Measurements from ENCODE around the gene STKLD1.

STKLD1 gene

DNA sequence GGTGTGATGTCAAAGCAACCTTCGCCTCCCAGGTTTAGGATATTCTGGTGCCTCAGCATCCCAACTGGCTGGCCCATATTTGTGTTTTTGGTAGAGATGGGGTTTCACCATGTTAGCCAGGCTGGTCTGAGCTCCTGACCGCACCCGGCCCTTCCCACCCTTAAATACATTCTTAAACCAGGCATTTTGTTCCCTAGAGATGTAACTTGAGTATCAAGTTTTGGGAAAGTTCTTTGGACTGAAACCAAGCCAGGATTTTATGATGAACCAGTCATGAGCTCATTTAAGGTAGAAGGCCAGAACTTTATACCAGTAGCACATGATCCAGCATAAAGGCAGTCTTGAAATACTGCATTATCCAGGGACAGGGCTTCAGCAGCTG lies 24.6 kb upstream of the STKLD1 start:
- H3K27ac ChIP-seq (replicated peaks; ENCODE audit: low read length), result no peak overlapping the region
- no peak overlapping the region for H3K9ac ChIP-seq (ENCODE audit: low read depth, low read length, poor library complexity)
- H3K4me2 ChIP-seq (ENCODE audit: insufficient read depth, low read length, poor library complexity, severe bottlenecking), result no peak overlapping the region
- H3K4me1 ChIP-seq (ENCODE audit: control insufficient read depth in 2 of 2, insufficient read depth in 1 of 2, low read depth in 1 of 2, low read length in 2 of 2), result peaks cover 4 to 17% of the 10 kb centered on the region in 2 donors
- no peak overlapping the region for H2AK5ac ChIP-seq (ENCODE audit: low read depth, low read length)
- no peak overlapping the region for H2AFZ ChIP-seq (ENCODE audit: low read length)
- H3K18ac ChIP-seq (ENCODE audit: low read length), result no peak overlapping the region
- H2BK12ac ChIP-seq (ENCODE audit: low read length), result no peak overlapping the region
- peaks cover 13% of the 10 kb centered on the region for H3K79me1 ChIP-seq (ENCODE audit: low read depth, low read length)
- no peak overlapping the region for H3K4ac ChIP-seq (ENCODE audit: low read length)
- peaks cover 42 to 60% of the 10 kb centered on the region in 2 donors for H3K36me3 ChIP-seq (replicated peaks in 1 of 2; ENCODE audit: control insufficient read depth in 2 of 2, insufficient read depth in 2 of 2, low read length in 2 of 2)
- peak overlapping the region; percentile 4 for H3K23ac ChIP-seq (ENCODE audit: low read depth, low read length, poor library complexity)
- H4K8ac ChIP-seq (ENCODE audit: low read depth, low read length), result no peak overlapping the region
- no peak overlapping the region for H3K4me3 ChIP-seq (ENCODE audit: low read length in 2 of 2)
- WGBS, 2 donors (ENCODE audit: extremely low coverage in 2 of 2, insufficient read length in 2 of 2, insufficient replicate concordance in 1 of 2), result no CpG with 5 or more reads among the region's 3 CpGs
- H3K14ac ChIP-seq (ENCODE audit: low read length), result no peak overlapping the region
- H3K27me3 ChIP-seq (ENCODE audit: control insufficient read depth in 3 of 3, insufficient read depth in 3 of 3, low read depth in 1 of 3, low read length in 3 of 3), result no peaks in the 10 kb centered on the region
- H2BK5ac ChIP-seq (ENCODE audit: low read length), result no peak overlapping the region
- no peak overlapping the region for H2BK15ac ChIP-seq (ENCODE audit: low read length)
- no peak overlapping the region for H4K91ac ChIP-seq (ENCODE audit: low read depth, low read length, poor library complexity)
- peaks cover 0 to 5% of the 10 kb centered on the region in 2 donors for H3K9me3 ChIP-seq (replicated peaks in 1 of 2; ENCODE audit: control insufficient read depth in 2 of 2, insufficient read depth in 1 of 2, low read depth in 1 of 2, low read length in 2 of 2)
- no peak overlapping the region for H2BK120ac ChIP-seq (ENCODE audit: low read depth, low read length)
- DNase-seq (ENCODE audit: low spot score), result no peak

GRCh38 chr9:133351908-133352634 lies 24.1 kb upstream of the STKLD1 start:
- Histone ChIP-seq H3K9me3 (replicated peaks in 1 of 2; ENCODE audit: control insufficient read depth in 2 of 2, insufficient read depth in 1 of 2, low read depth in 1 of 2, low read length in 2 of 2) (peaks cover 0 to 5% of the 10 kb centered on the region in 2 donors), H3K27ac (replicated peaks; ENCODE audit: low read length) (no peak overlapping the region), H3K4me3 (ENCODE audit: low read length in 2 of 2) (no peak overlapping the region), H3K18ac (ENCODE audit: low read length) (no peak overlapping the region), H2AFZ (ENCODE audit: low read length) (no peak overlapping the region), H2BK120ac (ENCODE audit: low read depth, low read length) (no peak overlapping the region), H3K23ac (ENCODE audit: low read depth, low read length, poor library complexity) (peak overlapping the region; percentile 4), H3K4me2 (ENCODE audit: insufficient read depth, low read length, poor library complexity, severe bottlenecking) (no peak overlapping the region), H3K14ac (ENCODE audit: low read length) (no peak overlapping the region), H2BK15ac (ENCODE audit: low read length) (no peak overlapping the region), H2BK12ac (ENCODE audit: low read length) (no peak overlapping the region), H4K8ac (ENCODE audit: low read depth, low read length) (no peak overlapping the region), H2BK5ac (ENCODE audit: low read length) (no peak overlapping the region), H3K27me3 (ENCODE audit: control insufficient read depth in 3 of 3, insufficient read depth in 3 of 3, low read depth in 1 of 3, low read length in 3 of 3) (no peaks in the 10 kb centered on the region), H3K4me1 (ENCODE audit: control insufficient read depth in 2 of 2, insufficient read depth in 1 of 2, low read depth in 1 of 2, low read length in 2 of 2) (peaks cover 4 to 14% of the 10 kb centered on the region in 2 donors), H2AK5ac (ENCODE audit: low read depth, low read length) (no peak overlapping the region), H4K91ac (ENCODE audit: low read depth, low read length, poor library complexity) (no peak overlapping the region), H3K9ac (ENCODE audit: low read depth, low read length, poor library complexity) (no peak overlapping the region), H3K4ac (ENCODE audit: low read length) (no peak overlapping the region), H3K36me3 (replicated peaks in 1 of 2; ENCODE audit: control insufficient read depth in 2 of 2, insufficient read depth in 2 of 2, low read length in 2 of 2) (peaks cover 42 to 59% of the 10 kb centered on the region in 2 donors), H3K79me1 (ENCODE audit: low read depth, low read length) (peaks cover 12% of the 10 kb centered on the region)
- WGBS, 2 donors (ENCODE audit: extremely low coverage in 2 of 2, insufficient read length in 2 of 2, insufficient replicate concordance in 1 of 2), result no CpG with 5 or more reads among the region's 14 CpGs
- peak; percentile 21 for DNase-seq (ENCODE audit: low spot score)

DNA sequence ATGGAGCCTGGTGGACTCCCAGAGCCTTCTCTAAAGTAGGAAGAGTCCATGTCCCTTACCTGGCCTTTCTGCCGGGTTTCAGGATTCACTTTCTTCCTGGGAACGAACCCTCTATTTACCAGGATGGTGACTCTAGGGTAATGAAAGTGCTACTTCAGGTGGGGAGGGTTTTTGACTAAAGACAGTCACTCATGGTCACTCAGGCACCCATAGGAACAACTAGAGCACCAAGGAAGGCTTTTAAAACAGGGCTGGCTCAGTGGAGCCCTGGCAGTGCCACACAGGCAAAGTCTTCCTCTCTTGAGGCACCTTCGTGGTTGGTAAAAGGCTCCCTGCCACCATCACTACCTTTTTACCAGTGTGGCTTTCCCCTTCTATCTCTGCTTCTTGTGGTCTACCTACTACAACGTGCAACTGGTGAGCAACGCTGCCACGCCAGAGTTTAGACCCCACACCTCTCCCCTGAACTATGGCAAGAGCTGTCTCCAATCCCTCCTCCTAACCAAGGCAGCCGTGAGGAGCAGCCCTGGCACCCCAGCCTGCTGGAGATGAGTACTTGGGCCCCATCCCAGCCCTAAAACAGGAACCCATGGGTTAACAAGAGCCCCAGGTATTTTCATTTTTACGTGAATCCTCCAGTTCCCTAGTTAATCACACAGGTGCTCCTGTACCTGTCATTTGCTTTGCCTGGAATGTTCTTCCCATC lies 23.4 kb upstream of the STKLD1 start:
- Histone ChIP-seq H3K27ac (replicated peaks; ENCODE audit: low read length) (no peak overlapping the region), H3K9ac (ENCODE audit: low read depth, low read length, poor library complexity) (no peak overlapping the region), H3K4me1 (ENCODE audit: control insufficient read depth in 2 of 2, insufficient read depth in 1 of 2, low read depth in 1 of 2, low read length in 2 of 2) (peaks cover 7 to 19% of the 10 kb centered on the region in 2 donors), H3K4me3 (ENCODE audit: low read length in 2 of 2) (no peak overlapping the region), H2BK15ac (ENCODE audit: low read length) (no peak overlapping the region), H3K18ac (ENCODE audit: low read length) (no peak overlapping the region), H3K36me3 (replicated peaks in 1 of 2; ENCODE audit: control insufficient read depth in 2 of 2, insufficient read depth in 2 of 2, low read length in 2 of 2) (peaks cover 42 to 64% of the 10 kb centered on the region in 2 donors), H2AK5ac (ENCODE audit: low read depth, low read length) (no peak overlapping the region), H3K4me2 (ENCODE audit: insufficient read depth, low read length, poor library complexity, severe bottlenecking) (no peak overlapping the region), H3K27me3 (ENCODE audit: control insufficient read depth in 3 of 3, insufficient read depth in 3 of 3, low read depth in 1 of 3, low read length in 3 of 3) (no peaks in the 10 kb centered on the region), H3K23ac (ENCODE audit: low read depth, low read length, poor library complexity) (no peak overlapping the region), H2BK120ac (ENCODE audit: low read depth, low read length) (no peak overlapping the region), H3K79me1 (ENCODE audit: low read depth, low read length) (peaks cover 15% of the 10 kb centered on the region), H2AFZ (ENCODE audit: low read length) (no peak overlapping the region), H4K8ac (ENCODE audit: low read depth, low read length) (peak overlapping the region; percentile 87), H2BK12ac (ENCODE audit: low read length) (no peak overlapping the region), H4K91ac (ENCODE audit: low read depth, low read length, poor library complexity) (no peak overlapping the region), H3K14ac (ENCODE audit: low read length) (no peak overlapping the region), H3K9me3 (replicated peaks in 1 of 2; ENCODE audit: control insufficient read depth in 2 of 2, insufficient read depth in 1 of 2, low read depth in 1 of 2, low read length in 2 of 2) (peaks cover 0 to 5% of the 10 kb centered on the region in 2 donors), H3K4ac (ENCODE audit: low read length) (no peak overlapping the region), H2BK5ac (ENCODE audit: low read length) (no peak overlapping the region)
- no CpG with 5 or more reads among the region's 8 CpGs for WGBS, 2 donors (ENCODE audit: extremely low coverage in 2 of 2, insufficient read length in 2 of 2, insufficient replicate concordance in 1 of 2)
- no peak for DNase-seq (ENCODE audit: low spot score)

DNA sequence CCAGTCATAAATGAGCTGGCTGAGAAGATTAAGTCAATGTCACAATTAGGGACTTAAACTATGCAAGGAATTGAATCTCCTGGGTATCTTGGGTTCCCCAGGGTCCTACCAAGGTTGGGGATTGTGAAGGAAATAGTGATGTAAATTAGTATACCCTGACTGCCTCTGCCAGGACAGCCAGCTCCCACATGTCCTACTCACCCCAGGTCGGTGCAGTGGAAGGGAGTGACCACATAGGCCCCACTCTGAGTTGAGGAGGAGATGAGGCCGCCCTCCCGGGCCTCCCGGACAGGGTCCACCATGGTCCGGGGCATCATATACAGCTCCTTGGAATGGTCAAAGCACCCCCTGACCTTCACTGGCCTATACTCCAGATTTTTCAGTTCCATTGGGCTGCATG lies 22.6 kb upstream of the STKLD1 start:
- no peak overlapping the region for H3K9ac ChIP-seq (ENCODE audit: low read depth, low read length, poor library complexity)
- no peak overlapping the region for H2BK120ac ChIP-seq (ENCODE audit: low read depth, low read length)
- no peak overlapping the region for H3K4me2 ChIP-seq (ENCODE audit: insufficient read depth, low read length, poor library complexity, severe bottlenecking)
- H3K27me3 ChIP-seq (ENCODE audit: control insufficient read depth in 3 of 3, insufficient read depth in 3 of 3, low read depth in 1 of 3, low read length in 3 of 3), result no peaks in the 10 kb centered on the region
- H2AK5ac ChIP-seq (ENCODE audit: low read depth, low read length), result no peak overlapping the region
- no peak overlapping the region for H2AFZ ChIP-seq (ENCODE audit: low read length)
- no CpG with 5 or more reads among the region's 5 CpGs for WGBS, 2 donors (ENCODE audit: extremely low coverage in 2 of 2, insufficient read length in 2 of 2, insufficient replicate concordance in 1 of 2)
- no peak overlapping the region for H3K23ac ChIP-seq (ENCODE audit: low read depth, low read length, poor library complexity)
- H3K79me1 ChIP-seq (ENCODE audit: low read depth, low read length), result peaks cover 15% of the 10 kb centered on the region
- peaks cover 0 to 5% of the 10 kb centered on the region in 2 donors for H3K9me3 ChIP-seq (replicated peaks in 1 of 2; ENCODE audit: control insufficient read depth in 2 of 2, insufficient read depth in 1 of 2, low read depth in 1 of 2, low read length in 2 of 2)
- no peak overlapping the region for H3K27ac ChIP-seq (replicated peaks; ENCODE audit: low read length)
- H3K4me3 ChIP-seq (ENCODE audit: low read length in 2 of 2), result no peak overlapping the region
- no peak overlapping the region for H2BK5ac ChIP-seq (ENCODE audit: low read length)
- peaks cover 44 to 71% of the 10 kb centered on the region in 2 donors for H3K36me3 ChIP-seq (replicated peaks in 1 of 2; ENCODE audit: control insufficient read depth in 2 of 2, insufficient read depth in 2 of 2, low read length in 2 of 2)
- no peak overlapping the region for H3K14ac ChIP-seq (ENCODE audit: low read length)
- H3K4ac ChIP-seq (ENCODE audit: low read length), result no peak overlapping the region
- no peak for DNase-seq (ENCODE audit: low spot score)
- H3K18ac ChIP-seq (ENCODE audit: low read length), result no peak overlapping the region
- no peak overlapping the region for H4K91ac ChIP-seq (ENCODE audit: low read depth, low read length, poor library complexity)
- no peak overlapping the region for H4K8ac ChIP-seq (ENCODE audit: low read depth, low read length)
- no peak overlapping the region for H2BK12ac ChIP-seq (ENCODE audit: low read length)
- no peak overlapping the region for H2BK15ac ChIP-seq (ENCODE audit: low read length)
- peaks cover 7 to 19% of the 10 kb centered on the region in 2 donors for H3K4me1 ChIP-seq (ENCODE audit: control insufficient read depth in 2 of 2, insufficient read depth in 1 of 2, low read depth in 1 of 2, low read length in 2 of 2)

Data from neuronal stem cell (in vitro differentiated cells).